HG02571 (cell line): ENCODE measurements around the gene EEF2KMT.
"Not testable (repeated sequence)": the region's sequence is repeated elsewhere in the genome, so short reads cannot be mapped to it uniquely, and the experiment has no call there.

ENCODE experiments used
- ATAC-seq: cut with Tn5 transposase; IDR thresholded peaks from one replicate; pipeline ENCODE4 v1.9.1; 2021; ENCODE audit warnings: mild to moderate bottlenecking, moderate library complexity; ENCODE audit not compliant: unreplicated experiment

The EEF2KMT gene, protein sequence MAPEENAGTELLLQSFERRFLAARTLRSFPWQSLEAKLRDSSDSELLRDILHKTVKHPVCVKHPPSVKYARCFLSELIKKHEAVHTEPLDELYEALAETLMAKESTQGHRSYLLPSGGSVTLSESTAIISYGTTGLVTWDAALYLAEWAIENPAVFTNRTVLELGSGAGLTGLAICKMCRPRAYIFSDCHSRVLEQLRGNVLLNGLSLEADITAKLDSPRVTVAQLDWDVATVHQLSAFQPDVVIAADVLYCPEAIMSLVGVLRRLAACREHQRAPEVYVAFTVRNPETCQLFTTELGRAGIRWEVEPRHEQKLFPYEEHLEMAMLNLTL

GRCh38 chr16:5097470-5098220, at the start of gene EEF2KMT:
TSS of gene EEF2KMT (minus strand) at chr16:5097795. CDS start at chr16:5097739, 56 bp downstream.
- peak; percentile 92 for ATAC-seq

DNA sequence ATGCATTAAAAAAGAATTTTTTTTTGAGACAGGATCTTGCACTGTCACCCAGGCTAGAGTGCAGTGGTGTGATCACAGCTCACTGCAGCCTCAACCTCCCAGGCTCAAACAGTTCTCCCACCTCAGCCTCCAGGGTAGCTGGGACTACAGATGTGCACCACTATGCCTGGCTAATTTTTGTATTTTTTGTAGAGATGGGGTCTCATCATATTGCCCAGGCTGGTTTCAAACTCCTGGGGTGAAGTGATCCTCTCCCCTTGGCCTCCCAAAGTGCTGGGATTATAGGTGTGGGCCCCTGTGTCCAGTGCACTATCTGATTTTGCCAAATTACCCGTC, 47.0 kb upstream of the EEF2KMT start:
- ATAC-seq: not testable (repeated sequence)

DNA sequence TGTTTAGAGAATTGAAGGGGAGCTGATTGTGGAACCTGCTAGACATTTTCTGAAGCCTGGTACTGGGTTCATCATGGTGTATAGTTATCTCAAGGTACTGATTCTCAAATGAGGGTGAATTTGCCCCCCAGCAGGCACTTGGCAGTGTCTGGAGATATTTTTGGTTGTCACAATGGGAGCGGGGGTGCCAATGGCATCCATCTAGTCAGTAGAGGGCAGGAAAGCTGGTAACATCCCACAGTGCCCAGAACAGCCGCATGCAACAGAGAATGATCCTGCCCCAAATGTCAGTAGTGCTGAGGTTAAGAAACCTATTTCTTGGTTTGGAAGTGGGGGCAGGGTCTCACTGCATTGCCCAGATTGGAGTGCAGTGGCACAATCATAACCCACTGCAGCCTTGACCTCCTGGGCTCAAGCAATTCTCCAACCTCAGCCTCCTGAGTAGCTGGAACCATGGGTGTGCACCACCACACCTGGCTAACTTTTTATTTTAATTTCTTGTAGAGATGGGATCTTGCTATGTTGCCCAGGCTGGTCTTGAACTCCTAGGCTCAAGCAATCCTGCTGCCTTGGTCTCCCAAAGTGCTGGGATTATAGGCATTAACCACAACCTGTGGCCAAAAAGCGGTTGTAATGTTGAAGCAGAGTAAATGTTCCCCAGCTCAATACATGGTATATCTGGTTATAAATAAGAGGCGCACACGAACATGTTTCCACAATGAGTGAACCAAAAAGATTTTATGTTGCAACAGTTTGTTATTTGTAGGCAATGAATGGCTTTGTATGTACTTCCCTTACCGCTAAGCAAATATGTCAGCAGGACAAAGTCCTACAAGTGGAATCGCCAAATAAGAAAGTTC, 46.4 kb upstream of the EEF2KMT start:
- ATAC-seq: no peak

GRCh38 chr16:5140151-5140550, 42.6 kb upstream of the EEF2KMT start:
- not testable (repeated sequence) for ATAC-seq

DNA sequence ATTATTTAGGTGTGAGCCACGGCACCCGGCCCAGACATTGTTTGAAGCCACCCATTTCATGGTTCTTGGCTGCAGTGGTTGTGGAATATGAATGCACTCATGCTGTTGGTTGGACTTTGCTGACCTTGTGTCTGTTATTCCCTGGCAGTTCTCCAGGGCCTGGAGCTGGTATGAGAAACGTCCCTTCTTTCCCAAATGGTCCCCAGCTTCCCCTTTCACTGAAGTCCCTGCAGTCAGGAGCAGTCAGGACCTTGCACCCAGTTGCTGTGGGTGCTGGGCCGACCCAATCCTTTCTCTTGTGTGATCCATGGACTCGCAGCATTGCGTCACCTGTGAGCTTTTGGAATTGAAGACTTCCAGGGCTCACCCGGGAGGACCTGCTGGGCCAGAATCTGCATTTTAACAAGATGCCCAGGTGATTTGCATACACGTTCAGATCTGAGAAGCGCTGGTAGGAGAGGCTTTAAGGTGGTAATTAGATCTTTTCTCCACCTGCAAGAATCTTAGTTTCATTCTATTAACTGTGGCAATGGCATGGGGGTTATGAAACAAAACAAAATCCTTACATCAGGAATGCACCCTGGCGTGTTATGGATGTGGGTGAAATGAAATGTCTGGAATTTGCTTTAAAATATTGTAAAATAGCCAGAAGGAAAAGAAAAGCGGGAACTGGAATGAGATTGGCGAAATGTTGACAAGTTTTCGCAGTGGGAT, 37.3 kb upstream of the EEF2KMT start:
- ATAC-seq: not testable (repeated sequence)

DNA sequence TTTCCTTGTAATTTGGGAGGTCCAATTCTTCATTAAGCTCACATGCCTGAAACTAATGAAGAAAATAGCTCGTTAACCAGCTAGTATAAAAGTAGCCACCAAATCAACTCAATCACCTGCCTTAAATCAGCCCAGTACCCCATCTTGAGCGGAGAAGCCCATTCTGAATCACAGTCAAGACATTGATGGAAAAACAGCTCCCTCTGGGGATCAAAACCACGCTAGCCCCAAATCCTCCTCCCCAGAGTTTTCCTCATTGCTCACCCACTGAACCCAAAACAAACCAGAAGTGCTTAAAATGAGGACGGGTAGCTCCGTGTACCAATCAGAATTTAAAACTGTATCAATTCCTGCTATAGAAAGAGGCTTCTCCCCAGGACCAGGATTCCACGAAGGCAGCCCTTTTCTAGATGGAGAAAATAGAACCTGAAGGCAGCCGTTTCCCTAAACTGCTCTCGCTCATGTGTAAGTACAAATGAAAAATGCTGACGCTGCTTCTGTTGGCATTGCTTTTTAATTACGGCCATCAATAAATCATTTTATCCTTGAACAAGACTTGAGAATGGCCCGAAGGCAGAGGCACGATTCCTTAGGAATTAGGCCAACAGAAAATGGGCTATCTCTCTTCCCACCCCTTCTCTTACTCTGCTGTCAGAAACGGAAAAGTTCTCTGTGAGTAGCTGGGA, 35.5 kb upstream of the EEF2KMT start:
- ATAC-seq: not testable (repeated sequence)

DNA sequence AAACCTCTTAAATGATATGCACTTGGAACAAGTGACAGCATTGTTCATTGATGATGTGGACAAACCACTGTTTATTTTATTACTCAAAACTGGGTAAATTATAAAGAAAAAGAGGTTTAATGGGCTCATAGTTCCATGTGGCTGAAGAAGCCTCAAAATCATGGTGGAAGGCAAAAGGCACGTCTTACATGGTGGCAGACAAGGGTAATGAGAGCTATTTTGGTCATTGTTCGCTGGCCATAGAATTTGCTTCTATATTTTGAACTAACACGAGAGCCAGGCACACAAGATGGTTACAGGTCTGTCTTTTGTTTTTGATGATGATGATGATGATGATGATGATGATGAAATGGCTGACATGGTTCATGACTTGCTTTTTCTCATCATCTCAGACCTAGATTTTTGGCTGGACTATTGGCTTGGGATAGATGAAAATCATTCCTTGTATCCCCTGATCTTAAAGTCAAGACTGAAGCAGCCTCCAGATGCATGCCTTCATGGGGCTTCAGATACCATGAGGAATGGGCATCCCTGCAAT, 33.9 kb upstream of the EEF2KMT start:
- not testable (repeated sequence) for ATAC-seq

DNA sequence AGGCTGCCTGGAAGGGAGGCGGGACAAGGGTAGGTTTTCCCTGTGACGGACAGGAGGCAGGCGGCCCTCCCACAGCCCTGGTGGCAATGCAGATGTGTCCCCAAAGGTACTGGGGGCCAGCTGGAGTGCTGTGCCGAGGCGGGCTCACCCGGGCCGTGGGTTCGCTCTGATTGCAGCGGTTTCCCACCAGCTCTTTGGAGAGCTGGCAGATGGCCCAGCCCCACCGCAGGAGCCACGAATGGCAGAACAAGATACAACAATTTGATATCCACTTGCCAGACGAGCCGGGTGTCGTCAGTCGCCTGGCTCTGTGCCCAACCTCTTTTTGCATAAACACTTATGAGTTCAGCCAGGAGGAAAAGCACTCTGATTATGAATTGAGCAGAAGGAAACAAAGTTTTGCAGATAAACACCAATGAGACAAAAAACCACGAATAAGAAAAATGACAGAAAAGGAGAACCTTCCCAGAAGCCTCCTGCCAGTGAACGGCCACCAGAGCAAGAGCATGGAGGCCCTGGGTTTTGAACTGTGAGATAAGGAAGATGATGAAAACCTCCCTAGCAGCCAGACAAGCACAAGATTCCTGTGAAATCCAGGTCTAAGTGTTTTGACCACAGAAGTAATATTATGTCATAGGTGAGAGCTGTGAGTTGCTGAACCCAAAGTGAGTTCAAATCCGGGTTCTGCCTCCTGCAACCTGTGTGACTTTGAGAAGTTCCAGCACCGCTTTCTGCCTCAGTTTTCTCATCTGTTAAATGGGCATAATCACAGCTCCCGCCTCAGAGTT, 19.9 kb upstream of the EEF2KMT start:
- ATAC-seq: not testable (repeated sequence)

- not testable (repeated sequence) for ATAC-seq
Measured at GRCh38 chr16:5116780-5117295, 19.2 kb upstream of the EEF2KMT start.

DNA sequence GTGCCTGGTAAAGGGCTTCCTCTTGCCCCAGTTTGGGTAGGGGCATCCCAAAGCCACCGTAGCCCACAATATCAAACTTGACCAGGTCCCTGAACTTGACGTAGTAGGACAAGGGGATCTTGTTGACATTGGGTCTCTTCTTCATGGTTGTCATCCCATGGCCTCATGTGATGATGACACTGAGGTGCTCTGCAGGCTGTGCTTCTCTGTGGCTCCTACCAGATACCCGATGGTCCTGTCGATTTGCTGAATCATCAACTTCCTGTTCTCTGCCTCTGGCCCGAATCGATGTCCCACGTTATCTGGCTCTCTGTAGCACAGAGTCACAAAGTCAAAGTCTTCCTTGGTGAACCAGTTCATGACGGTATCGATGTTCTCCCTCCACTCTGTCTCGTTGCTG, 13.3 kb upstream of the EEF2KMT start:
- not testable (repeated sequence) for ATAC-seq

GRCh38 chr16:5108505-5109158, 11.0 kb upstream of the EEF2KMT start:
- ATAC-seq: no peak

- not testable (repeated sequence) for ATAC-seq
Measured at GRCh38 chr16:5105039-5105438, 7.4 kb upstream of the EEF2KMT start.

GRCh38 chr16:5103296-5104032, 5.9 kb upstream of the EEF2KMT start:
- not testable (repeated sequence) for ATAC-seq

DNA sequence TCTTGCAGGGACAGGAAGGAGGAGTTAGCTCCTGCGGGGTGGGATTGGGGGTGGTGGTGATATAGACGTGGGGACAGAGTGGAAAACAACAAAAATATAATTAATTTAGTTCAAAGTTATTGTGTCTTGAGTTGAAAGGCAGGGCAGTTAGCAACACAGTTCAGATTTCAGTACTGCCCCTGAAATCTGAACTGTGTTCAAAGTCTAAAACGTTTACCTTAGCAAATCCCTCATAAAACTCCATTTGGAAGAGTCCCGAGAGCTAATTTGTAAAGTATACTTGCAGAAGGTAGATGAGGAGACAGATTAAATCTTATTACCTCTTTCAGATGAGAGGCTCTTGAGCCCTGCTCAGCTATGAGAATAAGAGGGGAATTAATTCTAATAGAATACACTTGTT, 1.6 kb upstream of the EEF2KMT start:
- ATAC-seq: not testable (repeated sequence)

GRCh38 chr16:5098221-5099159, 895 bp upstream of the EEF2KMT start:
- peak; percentile 83 for ATAC-seq

DNA sequence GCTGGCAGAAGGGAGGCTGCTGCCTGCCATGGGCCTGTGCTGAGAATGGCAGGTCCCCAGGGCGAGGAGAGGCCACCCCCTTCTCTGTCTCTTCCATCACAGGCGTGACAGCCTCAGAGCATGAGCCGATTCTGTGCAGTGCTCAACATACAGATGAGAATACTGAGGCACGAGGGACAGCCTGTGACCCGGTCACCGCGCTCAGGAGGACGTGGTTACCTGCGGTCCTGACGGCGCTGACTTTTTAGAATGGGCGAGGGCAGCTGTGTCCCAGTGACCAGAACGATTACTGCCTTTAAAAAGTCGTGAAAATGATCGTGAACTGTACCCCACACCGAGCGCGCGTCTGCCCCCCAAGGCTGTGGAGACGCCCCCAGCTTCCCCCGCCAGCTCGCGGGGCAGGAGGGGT, 530 bp downstream of the EEF2KMT start:
- not testable (repeated sequence) for ATAC-seq
